GM21526 (cell line): ENCODE results near the gene PRORP.
A peak's percentile ranks its signal among the peaks of the same experiment; 100 is the strongest.
"Not testable (repeated sequence)": the region's sequence is repeated elsewhere in the genome, so short reads cannot be mapped to it uniquely, and the experiment has no call there.

Experiments used
- ATAC-seq: cut with Tn5 transposase; IDR thresholded peaks from one replicate; pipeline ENCODE4 v1.9.1; 2021; ENCODE audit warnings: moderate library complexity; ENCODE audit not compliant: unreplicated experiment, low FRiP score

PRORP gene

GRCh38 chr14:35121887-35122695 lies at the start of gene PRORP, which contains the start of gene PPP2R3C:
PRORP (plus strand) TSS chr14:35122552; CDS start chr14:35123246, 694 bp downstream.
PPP2R3C (minus strand) TSS chr14:35121990; CDS start chr14:35121959, 31 bp downstream.
- ATAC-seq: peak; percentile 77

- ATAC-seq: no peak
These were observed 48.9 kb upstream of the PRORP start for GRCh38 chr14:35073486-35073885.

DNA sequence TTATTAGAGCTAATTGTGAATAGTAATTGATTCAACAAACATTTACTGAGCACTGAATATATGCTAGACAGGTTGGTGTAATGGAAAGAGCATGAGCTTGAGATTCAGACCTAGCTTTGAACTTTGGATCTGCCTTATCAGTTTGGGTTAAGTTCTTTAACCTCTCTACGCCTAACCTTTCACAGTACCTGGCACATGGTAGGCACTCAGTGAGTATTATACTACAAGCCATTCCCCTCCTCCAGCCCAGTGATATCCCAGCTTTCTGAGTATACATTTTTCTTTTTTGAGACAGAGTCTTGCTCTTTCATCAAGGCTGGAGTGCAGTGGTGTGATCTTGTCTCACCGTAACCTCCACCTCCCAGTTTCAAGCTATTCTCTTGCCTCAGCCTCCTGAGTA lies 44.3 kb upstream of the PRORP start:
- no peak for ATAC-seq

GRCh38 chr14:35079742-35080141 lies 42.6 kb upstream of the PRORP start:
- ATAC-seq: no peak

- ATAC-seq: no peak
These were observed 38.7 kb upstream of the PRORP start for GRCh38 chr14:35083530-35084150.

DNA sequence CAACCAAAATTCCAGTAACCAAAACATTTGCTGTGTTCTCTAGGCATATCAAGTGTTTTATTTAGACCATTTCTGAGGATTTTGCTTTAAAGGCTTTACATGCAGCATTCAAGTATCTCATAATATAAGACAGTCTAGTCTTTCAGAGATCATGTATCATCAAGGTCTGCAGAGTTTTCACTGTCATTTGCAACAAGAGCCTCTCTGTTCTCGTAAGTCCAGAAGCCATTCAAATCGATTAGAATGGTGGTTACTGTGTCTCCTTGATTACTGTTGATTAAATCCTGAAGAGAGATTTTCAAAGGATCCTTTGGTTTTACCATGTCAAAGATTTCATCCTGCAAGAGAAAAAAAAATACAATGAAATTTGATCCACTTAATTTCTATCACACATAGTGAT lies 36.9 kb upstream of the PRORP start:
- ATAC-seq: no peak

- ATAC-seq: no peak
These were observed 33.8 kb upstream of the PRORP start for GRCh38 chr14:35088514-35088913.

DNA sequence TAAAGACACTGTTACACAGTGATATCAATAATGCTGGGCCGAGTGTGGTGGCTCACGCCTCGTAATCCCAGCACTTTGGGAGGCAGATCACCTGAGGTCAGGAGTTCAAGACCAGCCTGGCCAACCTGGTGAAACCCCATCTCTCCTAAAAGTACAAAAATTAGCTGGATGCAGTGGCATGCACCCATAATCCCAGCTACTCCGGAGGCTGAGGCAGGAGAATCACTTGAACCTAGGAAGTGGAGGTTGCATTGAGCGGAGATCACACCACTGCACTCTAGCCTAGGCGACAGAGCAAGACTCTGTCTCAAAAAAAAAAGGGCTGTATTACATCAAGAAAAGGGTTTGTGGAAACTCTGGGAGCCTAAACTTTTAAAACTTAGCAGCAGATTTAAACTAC lies 27.7 kb upstream of the PRORP start:
- ATAC-seq: not testable (repeated sequence)

GRCh38 chr14:35107866-35108265 lies 14.5 kb upstream of the PRORP start:
- ATAC-seq: no peak

DNA sequence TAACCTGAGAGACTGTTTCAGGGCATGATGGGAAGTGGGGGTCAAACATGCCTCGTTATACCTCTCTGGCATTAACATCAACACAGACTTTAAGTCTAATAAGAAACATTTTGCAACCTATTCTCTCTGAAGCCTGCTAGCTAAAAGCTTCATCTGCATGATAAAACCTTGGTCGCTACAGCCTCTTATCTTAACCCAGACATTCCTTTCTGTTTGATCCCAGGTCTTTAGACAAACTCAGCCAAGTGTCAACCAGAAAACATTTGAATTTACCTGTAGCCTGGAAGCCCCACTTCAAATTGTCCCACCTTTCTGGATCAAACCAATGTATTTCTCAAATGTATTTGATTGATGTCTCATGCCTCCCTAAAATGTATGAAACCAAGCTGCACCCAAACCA lies 9.7 kb upstream of the PRORP start:
- no peak for ATAC-seq

DNA sequence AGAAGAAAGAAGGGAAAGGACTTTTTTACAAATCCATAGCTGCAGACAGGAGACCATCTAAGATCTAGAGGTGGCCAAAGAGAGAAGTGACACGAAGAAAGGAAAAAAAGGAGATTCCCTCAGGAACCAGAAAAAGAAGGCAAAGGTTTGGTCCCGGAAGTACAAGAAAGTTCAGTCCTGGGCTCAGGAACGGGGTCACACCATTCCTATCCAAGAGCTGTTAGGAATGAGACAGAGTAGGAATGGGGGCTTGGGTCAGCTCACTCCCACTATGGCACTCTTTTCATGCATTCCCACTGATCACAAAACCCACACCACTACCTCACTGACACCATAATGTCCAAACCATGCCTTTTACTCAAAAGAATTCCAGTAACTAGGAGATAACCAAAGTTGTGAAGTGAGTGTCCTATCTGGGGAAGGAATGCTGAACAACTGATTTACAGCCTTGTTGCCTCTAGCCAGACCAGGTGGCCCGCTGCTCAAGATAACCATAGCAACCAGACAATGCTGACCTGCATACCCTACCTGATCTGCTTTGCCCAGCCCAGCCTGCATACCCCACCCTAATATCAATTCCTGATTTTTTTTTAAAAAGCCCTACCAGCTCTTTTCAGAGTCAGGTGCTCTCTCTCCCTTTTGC lies 8.9 kb upstream of the PRORP start:
- no peak for ATAC-seq

DNA sequence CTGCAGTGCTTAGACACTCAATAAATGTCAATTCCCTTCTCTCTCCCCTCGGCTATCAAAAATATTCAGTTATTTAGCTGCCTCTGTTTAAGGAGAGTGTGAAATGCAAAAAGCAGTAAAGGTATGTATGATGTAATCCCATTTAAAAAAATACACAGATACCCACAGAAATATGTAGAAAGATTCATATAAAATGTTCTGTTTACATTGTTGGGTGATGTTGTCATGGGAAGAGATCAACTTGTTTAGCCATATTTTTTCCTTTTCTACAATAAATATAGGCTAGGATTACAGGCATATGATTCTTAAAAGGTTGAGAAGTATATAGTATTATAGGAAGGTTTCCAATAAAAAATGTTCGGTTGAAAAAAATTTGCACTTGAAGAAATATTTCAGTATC lies 8.3 kb upstream of the PRORP start:
- ATAC-seq: no peak

- ATAC-seq: no peak
These were observed 6.1 kb upstream of the PRORP start for GRCh38 chr14:35116242-35116641.

- ATAC-seq: no peak
These were observed 5.2 kb upstream of the PRORP start for GRCh38 chr14:35117112-35117511.

- ATAC-seq: no peak
These were observed 1.1 kb upstream of the PRORP start for GRCh38 chr14:35121026-35121886.

GRCh38 chr14:35122696-35123387 lies 490 bp downstream of the PRORP start:
- ATAC-seq: no peak

- no peak for ATAC-seq
These were observed 994 bp downstream of the PRORP start for GRCh38 chr14:35123388-35123703.

DNA sequence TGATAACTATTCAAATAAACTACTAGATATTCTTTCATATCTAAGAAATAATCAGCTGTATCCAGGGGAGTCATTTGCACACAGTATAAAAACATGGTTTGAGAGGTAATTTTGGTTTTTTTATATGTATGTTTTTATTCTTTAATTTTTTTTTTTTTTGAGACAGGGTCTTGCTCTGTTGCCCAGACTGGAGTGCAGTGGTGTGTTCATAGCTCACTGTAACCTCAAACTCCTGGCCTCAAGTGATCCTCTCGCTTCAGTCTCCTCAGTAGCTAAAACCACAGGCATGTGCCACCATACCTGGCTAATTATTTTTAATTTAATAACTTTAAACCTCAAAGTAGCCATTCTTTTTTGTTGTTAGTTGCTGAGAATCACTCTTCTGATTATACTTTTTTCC lies 1.8 kb downstream of the PRORP start:
- no peak for ATAC-seq

DNA sequence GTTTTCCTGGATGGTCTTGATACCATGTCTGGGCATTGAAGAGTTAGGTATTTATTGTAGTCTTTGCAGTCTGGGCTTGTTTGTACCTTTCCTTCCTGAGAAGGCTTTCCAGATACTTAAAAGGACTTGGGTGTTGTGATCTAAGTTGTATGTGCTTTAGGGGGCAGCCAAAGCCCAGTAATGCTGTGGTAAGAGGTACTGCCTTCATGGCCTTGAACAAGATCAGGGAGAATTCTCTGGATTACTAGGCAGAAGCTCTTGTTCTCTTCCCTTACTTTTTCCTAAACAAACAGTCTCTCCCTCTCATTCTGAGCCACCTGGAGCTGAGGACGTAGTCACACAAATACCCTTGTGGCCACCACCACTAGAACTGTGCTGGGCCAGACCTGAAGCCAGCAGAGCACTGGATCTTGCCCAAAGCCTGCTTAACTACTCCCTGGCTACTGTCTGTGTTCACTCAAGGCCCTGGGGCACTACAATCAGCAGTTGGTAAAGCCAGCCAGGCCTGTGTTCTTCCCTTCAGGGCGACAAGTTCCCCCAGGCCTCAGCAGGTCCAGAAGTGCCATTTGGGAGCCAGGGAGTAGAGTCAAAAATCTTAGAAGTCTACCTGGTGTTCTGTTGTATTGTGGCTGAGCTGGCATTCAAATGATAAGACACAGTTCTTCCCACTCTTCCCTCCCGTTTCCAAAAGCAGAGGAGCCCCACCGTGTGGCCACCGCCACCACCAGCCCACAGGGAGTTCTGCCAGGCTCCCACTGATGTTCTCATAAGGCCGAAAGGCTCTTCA lies 11.4 kb downstream of the PRORP start:
- ATAC-seq: no peak
